ENCODE results near the gene ERBB4. TPM values are rescaled to one million over a fixed set of nuclear protein-coding genes. Genes with fewer than 3 reads are reported as not detected.

ERBB4 gene
- total and polyA plus RNA-seq, 10 of the 15 experiments (the other 5 are each of a cell fraction or from before 2014, with no cell fraction given): under 0.01 to 0.23 (median 0.01) TPM; not detected in 4

DNA sequence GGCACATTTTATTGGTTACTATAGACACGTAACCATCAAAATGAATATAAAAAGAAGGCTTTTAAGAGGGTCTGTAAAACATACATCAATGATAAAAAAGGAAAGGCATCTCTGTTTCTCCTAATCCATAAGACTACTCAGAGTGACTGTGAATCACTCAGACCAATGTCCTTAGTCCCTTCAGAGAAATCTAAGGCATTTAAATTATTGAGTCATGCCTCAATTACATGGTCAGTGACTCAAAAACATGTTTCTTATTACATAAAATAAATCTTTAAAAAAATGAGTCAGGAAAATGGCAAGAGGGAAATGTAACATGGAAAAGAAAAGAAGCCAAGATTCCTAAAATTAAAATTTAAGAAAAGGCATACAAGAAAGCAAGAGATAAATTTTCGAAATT is 146.6 kb downstream of the ERBB4 start:
- 0% methylated on average over 2 of the region's 2 CpGs for WGBS (ENCODE audit: insufficient coverage, insufficient replicate concordance, low lambda C conversion rate, missing lambda C conversion rate)
- H3K27me3 ChIP-seq (replicated peaks in 1 of 2; ENCODE audit: control insufficient read depth in 2 of 2, insufficient read depth in 2 of 2, low read length in 1 of 2): no peaks in the 10 kb centered on the region
- no peaks in the 10 kb centered on the region for H4K20me1 ChIP-seq (ENCODE audit: control insufficient read depth, insufficient read depth)
- H3K4me3 ChIP-seq: no peak overlapping the region
- no peaks in the 10 kb centered on the region for H3K9me3 ChIP-seq (replicated peaks; ENCODE audit: control insufficient read depth, insufficient read depth, low read length)
- no peak overlapping the region for H3K27ac ChIP-seq (ENCODE audit: control insufficient read depth, insufficient read depth)
- no peak overlapping the region for H3K4me2 ChIP-seq (ENCODE audit: control insufficient read depth, insufficient read depth)
- BruUV-seq (replicated peaks): no TSS peak
- ATAC-seq (no peak), FAIRE-seq (no peak), DNase-seq (ENCODE audit: low read depth, low spot score) (no peak)
- SMC1A ChIA-PET (ENCODE audit: uncharacterized antibody, unreplicated experiment): no interaction called here
- CTCF ChIA-PET: no interaction called here
- H3K36me3 ChIP-seq (ENCODE audit: control insufficient read depth in 2 of 2, insufficient read depth in 2 of 2, low read length in 1 of 2): no peaks in the 10 kb centered on the region
- H3K9ac ChIP-seq (ENCODE audit: control insufficient read depth, insufficient read depth, low read length): no peak overlapping the region
- no peaks in the 10 kb centered on the region for H3K79me2 ChIP-seq (ENCODE audit: control insufficient read depth, insufficient read depth, low read length)
- TF ChIP-seq RB1 (IDR thresholded peaks at IDR 0.05; ENCODE audit: borderline replicate concordance): no peak
- TF ChIP-seq FOXM1 (IDR thresholded peaks at IDR 0.05; ENCODE audit: low read depth, low read length): no peak
- no peak for TF ChIP-seq SRF (IDR thresholded peaks at IDR 0.05; ENCODE audit: low read depth in 2 of 2, low read length in 2 of 2)
- no peak for TF ChIP-seq ELK1 (IDR thresholded peaks at IDR 0.05; ENCODE audit: low read depth, low read length)
- TF ChIP-seq SMC3 (IDR thresholded peaks at IDR 0.05; ENCODE audit: borderline replicate concordance, low read length): no peak
- no peak for TF ChIP-seq SIX5 (IDR thresholded peaks at IDR 0.05; ENCODE audit: low read depth, low read length, severe bottlenecking)
- TF ChIP-seq BRCA1 (IDR thresholded peaks at IDR 0.05; ENCODE audit: low read depth, low read length): no peak
- H2AFZ ChIP-seq (ENCODE audit: control insufficient read depth, low read depth, low read length): no peak overlapping the region
- in situ Hi-C loops (cut with MboI) (no loop called here), intact Hi-C loops (cut with micrococcal nuclease; ENCODE audit: unreplicated experiment) (no loop called here)
- RAD21 ChIA-PET (ENCODE audit: unreplicated experiment): no interaction called here
- POLR2A ChIA-PET: interaction anchor here (0.5 kb wide), 1 partner anchor 182 kb away, joined by 3 read pairs; no protein-coding TSS in a partner anchor
- no peaks in the 10 kb centered on the region for H3K4me1 ChIP-seq (ENCODE audit: control insufficient read depth, insufficient read depth, low read length)

GRCh38 chr2:212387146-212387545 is 151.5 kb downstream of the ERBB4 start:
- Histone ChIP-seq H4K20me1 (ENCODE audit: control insufficient read depth, insufficient read depth) (no peaks in the 10 kb centered on the region), H3K27me3 (replicated peaks in 1 of 2; ENCODE audit: control insufficient read depth in 2 of 2, insufficient read depth in 2 of 2, low read length in 1 of 2) (no peaks in the 10 kb centered on the region), H2AFZ (ENCODE audit: control insufficient read depth, low read depth, low read length) (no peak overlapping the region), H3K9me3 (replicated peaks; ENCODE audit: control insufficient read depth, insufficient read depth, low read length) (no peaks in the 10 kb centered on the region), H3K4me3 (no peak overlapping the region), H3K4me1 (ENCODE audit: control insufficient read depth, insufficient read depth, low read length) (no peaks in the 10 kb centered on the region), H3K27ac (ENCODE audit: control insufficient read depth, insufficient read depth) (no peak overlapping the region), H3K36me3 (ENCODE audit: control insufficient read depth in 2 of 2, insufficient read depth in 2 of 2, low read length in 1 of 2) (no peaks in the 10 kb centered on the region), H3K9ac (ENCODE audit: control insufficient read depth, insufficient read depth, low read length) (no peak overlapping the region), H3K4me2 (ENCODE audit: control insufficient read depth, insufficient read depth) (no peak overlapping the region), H3K79me2 (ENCODE audit: control insufficient read depth, insufficient read depth, low read length) (no peaks in the 10 kb centered on the region)
- no peak for DNase-seq (ENCODE audit: low read depth, low spot score)
- FAIRE-seq: no peak
- POLR2A ChIA-PET: no interaction called here
- in situ Hi-C loops (cut with MboI): no loop called here
- CTCF ChIA-PET: no interaction called here
- 38% methylated on average over 4 of the region's 4 CpGs for WGBS (ENCODE audit: insufficient coverage, insufficient replicate concordance, low lambda C conversion rate, missing lambda C conversion rate)
- TF ChIP-seq BCL11A (IDR thresholded peaks at IDR 0.05; ENCODE audit: low read depth, low read length) (no peak), CTCF (IDR thresholded peaks at IDR 0.05 in 2 of 3, conservative IDR thresholded peaks at IDR 0.05 in 1 of 3; ENCODE audit: control insufficient read depth in 2 of 3, extremely low read depth in 1 of 3, insufficient read depth in 1 of 3, low read depth in 3 of 3, low read length in 3 of 3) (no peak), MLLT1 (IDR thresholded peaks at IDR 0.05) (no peak), YY1 (IDR thresholded peaks at IDR 0.05; ENCODE audit: low read depth, low read length) (no peak)
- no peak for ATAC-seq
- BruUV-seq (replicated peaks): no TSS peak
- intact Hi-C loops (cut with micrococcal nuclease; ENCODE audit: unreplicated experiment): no loop called here
- RAD21 ChIA-PET (ENCODE audit: unreplicated experiment): no interaction called here
- SMC1A ChIA-PET (ENCODE audit: uncharacterized antibody, unreplicated experiment): interaction anchor here (1.2 kb wide), 1 partner anchor 20 kb away, joined by 3 read pairs; no protein-coding TSS in a partner anchor
